GM23338 (cell line): Measurements from ENCODE around the gene EPHA6. TPM values are rescaled to one million over a fixed set of nuclear protein-coding genes. Genes with fewer than 3 reads are reported as not detected.

ENCODE experiments used
- ATAC-seq: fragments of 200-7000 bp; cut with Tn5 transposase; 3 replicates; pipeline ENCODE4 v1.9.1; 2020
- DNase-seq: peaks from one replicate; pipeline ENCODE4 v3.0.0-alpha.2; 2015; ENCODE audit warnings: low spot score
- H2AFZ ChIP-seq: fragments of 200-600 bp; sonication (generic); 2 replicates; pipeline ENCODE4 v1.8.0; 2016; ENCODE audit warnings: antibody characterized with exemption, mild to moderate bottlenecking, moderate library complexity
- H3F3A ChIP-seq: fragments of 200-600 bp; sonication (generic); replicated peaks from 2 replicates; pipeline ENCODE4 v1.8.0; 2017; ENCODE audit warnings: antibody characterized with exemption, mixed run types, low read depth
- H3K27ac ChIP-seq: fragments of 200-600 bp; sonication (generic); 2 replicates; pipeline ENCODE4 v1.6.1; 2016; ENCODE audit warnings: low read depth
- H3K27me3 ChIP-seq: fragments of 200-600 bp; sonication (generic); 2 replicates; pipeline ENCODE4 v1.8.0; 2016; ENCODE audit warnings: mild to moderate bottlenecking, mixed run types, moderate library complexity; ENCODE audit not compliant: insufficient read depth
- H3K36me3 ChIP-seq: fragments of 200-600 bp; sonication (generic); 2 replicates; pipeline ENCODE4 v1.8.0; 2016; ENCODE audit warnings: mild to moderate bottlenecking; ENCODE audit not compliant: insufficient read depth
- H3K4me1 ChIP-seq: fragments of 200-600 bp; sonication (generic); 2 replicates; pipeline ENCODE4 v1.8.0; 2016; ENCODE audit warnings: mild to moderate bottlenecking, moderate library complexity; ENCODE audit not compliant: insufficient read depth
- H3K4me2 ChIP-seq: fragments of 200-600 bp; sonication (generic); 2 replicates; pipeline ENCODE4 v1.7.1; 2017; ENCODE audit warnings: mixed run types
- H3K4me3 ChIP-seq: fragments of 200-600 bp; sonication (generic); 2 replicates; pipeline ENCODE4 v1.6.1; 2016; ENCODE audit warnings: mixed run types
- H3K79me2 ChIP-seq: fragments of 200-600 bp; sonication (generic); replicated peaks from 2 replicates; pipeline ENCODE4 v1.8.0; 2017; ENCODE audit warnings: mild to moderate bottlenecking; ENCODE audit not compliant: insufficient read depth
- H3K9me2 ChIP-seq: fragments of 200-600 bp; sonication (generic); 2 replicates; pipeline ENCODE4 v1.8.0; 2017; ENCODE audit not compliant: insufficient read depth
- H4K20me1 ChIP-seq: fragments of 200-600 bp; sonication (generic); replicated peaks from 2 replicates; pipeline ENCODE4 v1.8.0; 2017; ENCODE audit warnings: mild to moderate bottlenecking; ENCODE audit not compliant: insufficient read depth
- H3K27ac Mint-ChIP-seq: 2 replicates; pipeline ENCODE4 v1.8.0; 2020; ENCODE audit warnings: inconsistent platforms, mild to moderate bottlenecking, moderate library complexity, mixed read lengths
- H3K27me3 Mint-ChIP-seq: 3 replicates; pipeline ENCODE4 v1.8.0; 2022; ENCODE audit warnings: low read depth, mild to moderate bottlenecking, moderate library complexity, mixed read lengths, inconsistent platforms; ENCODE audit not compliant: insufficient read depth, poor library complexity
- H3K36me3 Mint-ChIP-seq: 3 replicates; pipeline ENCODE4 v1.8.0; 2021; ENCODE audit warnings: low read depth, mild to moderate bottlenecking, inconsistent platforms, moderate library complexity, mixed read lengths
- H3K4me1 Mint-ChIP-seq: 3 replicates; pipeline ENCODE4 v1.8.0; 2020; ENCODE audit warnings: mild to moderate bottlenecking, inconsistent platforms, mixed read lengths
- H3K4me3 Mint-ChIP-seq: 3 replicates; pipeline ENCODE4 v1.8.0; 2021; ENCODE audit warnings: moderate library complexity, mild to moderate bottlenecking, inconsistent platforms, mixed read lengths
- H3K9me3 Mint-ChIP-seq: 3 replicates; pipeline ENCODE4 v1.8.0; 2020; ENCODE audit warnings: moderate library complexity, mild to moderate bottlenecking, inconsistent platforms, mixed read lengths
- CREB1 ChIP-seq: fragments of 250-450 bp; sonication (Bioruptor Pico); IDR thresholded peaks from 2 replicates; pipeline ENCODE4 v1.5.0; 2020; ENCODE audit warnings: low read depth, mild to moderate bottlenecking, moderate library complexity
- EZH2 ChIP-seq: fragments of 200-600 bp; sonication (generic); IDR thresholded peaks from one replicate; pipeline ENCODE4 v1.8.0; 2017; ENCODE audit warnings: antibody characterized with exemption, mild to moderate bottlenecking, low read depth; ENCODE audit not compliant: unreplicated experiment
- EZH2phosphoT487 ChIP-seq: fragments of 200-600 bp; sonication (generic); IDR thresholded peaks from one replicate; pipeline ENCODE4 v1.8.1; 2018; ENCODE audit warnings: antibody characterized with exemption; ENCODE audit not compliant: unreplicated experiment
- JUNB ChIP-seq: IDR thresholded peaks from one replicate; pipeline ENCODE4 v1.6.1; 2016; ENCODE audit warnings: antibody characterized with exemption; ENCODE audit not compliant: unreplicated experiment
- NANOG ChIP-seq: IDR thresholded peaks from 2 replicates; pipeline ENCODE4 v1.6.1; 2016; ENCODE audit warnings: antibody characterized with exemption, borderline replicate concordance
- STAT1 ChIP-seq: IDR thresholded peaks from one replicate; pipeline ENCODE4 v1.6.1; 2016; ENCODE audit warnings: antibody characterized with exemption; ENCODE audit not compliant: unreplicated experiment
- ZNF114 ChIP-seq: fragments of 250-450 bp; sonication (Bioruptor Pico); IDR thresholded peaks from 2 replicates; pipeline ENCODE4 v1.5.0; 2020; ENCODE audit warnings: mild to moderate bottlenecking, moderate library complexity
- polyA plus RNA-seq: library from polyadenylated mRNA; unstranded; fragments of >200 nt; fragmentation: Nextera tagmentation; extraction: Ambion mirVana; gene quantifications from 2 replicates; pipeline ENCODE4 v1.2.1, GENCODE V29; 2016
- total RNA-seq: library from RNA; depleted of rRNA; stranded (reverse); fragments of >200 nt; shearing (Covaris generic); gene quantifications from 2 replicates; pipeline ENCODE4 v1.2.3, GENCODE V29; 2014
- TF ChIP-seq, protein P1 (sequence below): fragments of 250-450 bp; sonication (Bioruptor Pico); IDR thresholded peaks from 2 replicates; pipeline ENCODE4 v1.5.0; 2020; ENCODE audit warnings: mild to moderate bottlenecking, moderate library complexity
- TF ChIP-seq, protein P2 (sequence below): IDR thresholded peaks from one replicate; pipeline ENCODE4 v1.6.1; 2018; ENCODE audit warnings: antibody characterized with exemption; ENCODE audit not compliant: unreplicated experiment
- TF ChIP-seq, protein P3 (sequence below): IDR thresholded peaks from 2 replicates; pipeline ENCODE4 v1.6.1; 2016; ENCODE audit warnings: antibody characterized with exemption
- TF ChIP-seq, protein P4 (sequence below), 2 experiments: fragments of 200-600 bp in 1 of 2; sonication (generic) in 1 of 2; conservative IDR thresholded peaks; 2 replicates each; pipeline versions ENCODE4 v1.5.1 to v1.6.1; 2016 to 2017; ENCODE audit warnings: antibody characterized with exemption in 2 of 2, low read depth in 2 of 2, mild to moderate bottlenecking in 2 of 2, moderate library complexity in 1 of 2

The EPHA6 gene
- total and polyA plus RNA-seq, 2 experiments from 2014 or later: 0.37 to 2.6 TPM

DNA sequence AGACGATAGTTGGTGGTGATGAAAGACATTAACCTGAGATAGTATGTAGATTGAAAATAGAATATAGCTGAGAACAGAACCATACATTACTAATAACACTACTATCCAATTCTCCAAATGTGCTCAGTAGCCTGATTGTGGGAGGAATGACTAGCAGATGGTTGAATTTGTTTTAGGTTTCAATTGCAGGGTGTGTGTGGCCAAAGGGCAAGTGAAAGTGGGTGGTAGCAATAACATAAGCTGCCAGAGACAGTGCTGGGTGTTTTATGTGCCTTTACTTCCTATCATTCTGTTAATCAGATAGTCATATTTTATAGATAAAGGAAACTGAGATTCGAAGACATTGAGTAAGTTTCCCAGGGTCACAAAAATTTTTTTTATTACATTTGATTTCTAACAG, 700.7 kb downstream of the EPHA6 start:
- Histone ChIP-seq H3K4me2 (no peak overlapping the region), H3K27me3 (no peaks in the 10 kb centered on the region), H3K36me3 (no peaks in the 10 kb centered on the region), H3K27ac (no peak overlapping the region), H2AFZ (no peak overlapping the region), H3K4me3 (no peak overlapping the region), H3K79me2 (no peaks in the 10 kb centered on the region), H3K4me1 (no peaks in the 10 kb centered on the region), H4K20me1 (no peaks in the 10 kb centered on the region), H3F3A (no peaks in the 10 kb centered on the region), H3K9me2 (peaks cover 9% of the 10 kb centered on the region; the same call in 1 of the 2 replicates)
- no peak overlapping the region for H3K4me3 Mint-ChIP-seq
- H3K9me3 Mint-ChIP-seq: no peaks in the 10 kb centered on the region; the same call in 1 of the 3 replicates
- H3K27ac Mint-ChIP-seq: no peak overlapping the region
- no peaks in the 10 kb centered on the region for H3K36me3 Mint-ChIP-seq
- no peak for DNase-seq
- no peaks in the 10 kb centered on the region for H3K27me3 Mint-ChIP-seq
- H3K4me1 Mint-ChIP-seq: no peaks in the 10 kb centered on the region
- TF ChIP-seq ZNF114 (no peak), EZH2phosphoT487 (no peak), JUNB (no peak), EZH2 (no peak), NANOG (no peak), CREB1 (CRISPR knock-in tag) (no peak), STAT1 (no peak)
- TF ChIP-seq, protein P1, sequence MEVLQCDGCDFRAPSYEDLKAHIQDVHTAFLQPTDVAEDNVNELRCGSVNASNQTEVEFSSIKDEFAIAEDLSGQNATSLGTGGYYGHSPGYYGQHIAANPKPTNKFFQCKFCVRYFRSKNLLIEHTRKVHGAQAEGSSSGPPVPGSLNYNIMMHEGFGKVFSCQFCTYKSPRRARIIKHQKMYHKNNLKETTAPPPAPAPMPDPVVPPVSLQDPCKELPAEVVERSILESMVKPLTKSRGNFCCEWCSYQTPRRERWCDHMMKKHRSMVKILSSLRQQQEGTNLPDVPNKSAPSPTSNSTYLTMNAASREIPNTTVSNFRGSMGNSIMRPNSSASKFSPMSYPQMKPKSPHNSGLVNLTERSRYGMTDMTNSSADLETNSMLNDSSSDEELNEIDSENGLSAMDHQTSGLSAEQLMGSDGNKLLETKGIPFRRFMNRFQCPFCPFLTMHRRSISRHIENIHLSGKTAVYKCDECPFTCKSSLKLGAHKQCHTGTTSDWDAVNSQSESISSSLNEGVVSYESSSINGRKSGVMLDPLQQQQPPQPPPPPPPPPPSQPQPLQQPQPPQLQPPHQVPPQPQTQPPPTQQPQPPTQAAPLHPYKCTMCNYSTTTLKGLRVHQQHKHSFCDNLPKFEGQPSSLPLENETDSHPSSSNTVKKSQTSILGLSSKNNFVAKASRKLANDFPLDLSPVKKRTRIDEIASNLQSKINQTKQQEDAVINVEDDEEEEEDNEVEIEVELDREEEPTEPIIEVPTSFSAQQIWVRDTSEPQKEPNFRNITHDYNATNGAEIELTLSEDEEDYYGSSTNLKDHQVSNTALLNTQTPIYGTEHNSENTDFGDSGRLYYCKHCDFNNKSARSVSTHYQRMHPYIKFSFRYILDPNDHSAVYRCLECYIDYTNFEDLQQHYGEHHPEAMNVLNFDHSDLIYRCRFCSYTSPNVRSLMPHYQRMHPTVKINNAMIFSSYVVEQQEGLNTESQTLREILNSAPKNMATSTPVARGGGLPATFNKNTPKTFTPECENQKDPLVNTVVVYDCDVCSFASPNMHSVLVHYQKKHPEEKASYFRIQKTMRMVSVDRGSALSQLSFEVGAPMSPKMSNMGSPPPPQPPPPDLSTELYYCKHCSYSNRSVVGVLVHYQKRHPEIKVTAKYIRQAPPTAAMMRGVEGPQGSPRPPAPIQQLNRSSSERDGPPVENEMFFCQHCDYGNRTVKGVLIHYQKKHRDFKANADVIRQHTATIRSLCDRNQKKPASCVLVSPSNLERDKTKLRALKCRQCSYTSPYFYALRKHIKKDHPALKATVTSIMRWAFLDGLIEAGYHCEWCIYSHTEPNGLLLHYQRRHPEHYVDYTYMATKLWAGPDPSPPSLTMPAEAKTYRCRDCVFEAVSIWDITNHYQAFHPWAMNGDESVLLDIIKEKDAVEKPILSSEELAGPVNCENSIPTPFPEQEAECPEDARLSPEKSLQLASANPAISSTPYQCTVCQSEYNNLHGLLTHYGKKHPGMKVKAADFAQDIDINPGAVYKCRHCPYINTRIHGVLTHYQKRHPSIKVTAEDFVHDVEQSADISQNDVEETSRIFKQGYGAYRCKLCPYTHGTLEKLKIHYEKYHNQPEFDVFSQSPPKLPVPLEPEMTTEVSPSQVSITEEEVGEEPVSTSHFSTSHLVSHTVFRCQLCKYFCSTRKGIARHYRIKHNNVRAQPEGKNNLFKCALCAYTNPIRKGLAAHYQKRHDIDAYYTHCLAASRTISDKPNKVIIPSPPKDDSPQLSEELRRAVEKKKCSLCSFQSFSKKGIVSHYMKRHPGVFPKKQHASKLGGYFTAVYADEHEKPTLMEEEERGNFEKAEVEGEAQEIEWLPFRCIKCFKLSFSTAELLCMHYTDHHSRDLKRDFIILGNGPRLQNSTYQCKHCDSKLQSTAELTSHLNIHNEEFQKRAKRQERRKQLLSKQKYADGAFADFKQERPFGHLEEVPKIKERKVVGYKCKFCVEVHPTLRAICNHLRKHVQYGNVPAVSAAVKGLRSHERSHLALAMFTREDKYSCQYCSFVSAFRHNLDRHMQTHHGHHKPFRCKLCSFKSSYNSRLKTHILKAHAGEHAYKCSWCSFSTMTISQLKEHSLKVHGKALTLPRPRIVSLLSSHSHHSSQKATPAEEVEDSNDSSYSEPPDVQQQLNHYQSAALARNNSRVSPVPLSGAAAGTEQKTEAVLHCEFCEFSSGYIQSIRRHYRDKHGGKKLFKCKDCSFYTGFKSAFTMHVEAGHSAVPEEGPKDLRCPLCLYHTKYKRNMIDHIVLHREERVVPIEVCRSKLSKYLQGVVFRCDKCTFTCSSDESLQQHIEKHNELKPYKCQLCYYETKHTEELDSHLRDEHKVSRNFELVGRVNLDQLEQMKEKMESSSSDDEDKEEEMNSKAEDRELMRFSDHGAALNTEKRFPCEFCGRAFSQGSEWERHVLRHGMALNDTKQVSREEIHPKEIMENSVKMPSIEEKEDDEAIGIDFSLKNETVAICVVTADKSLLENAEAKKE (CRISPR knock-in tag): no peak
- TF ChIP-seq, protein P2, sequence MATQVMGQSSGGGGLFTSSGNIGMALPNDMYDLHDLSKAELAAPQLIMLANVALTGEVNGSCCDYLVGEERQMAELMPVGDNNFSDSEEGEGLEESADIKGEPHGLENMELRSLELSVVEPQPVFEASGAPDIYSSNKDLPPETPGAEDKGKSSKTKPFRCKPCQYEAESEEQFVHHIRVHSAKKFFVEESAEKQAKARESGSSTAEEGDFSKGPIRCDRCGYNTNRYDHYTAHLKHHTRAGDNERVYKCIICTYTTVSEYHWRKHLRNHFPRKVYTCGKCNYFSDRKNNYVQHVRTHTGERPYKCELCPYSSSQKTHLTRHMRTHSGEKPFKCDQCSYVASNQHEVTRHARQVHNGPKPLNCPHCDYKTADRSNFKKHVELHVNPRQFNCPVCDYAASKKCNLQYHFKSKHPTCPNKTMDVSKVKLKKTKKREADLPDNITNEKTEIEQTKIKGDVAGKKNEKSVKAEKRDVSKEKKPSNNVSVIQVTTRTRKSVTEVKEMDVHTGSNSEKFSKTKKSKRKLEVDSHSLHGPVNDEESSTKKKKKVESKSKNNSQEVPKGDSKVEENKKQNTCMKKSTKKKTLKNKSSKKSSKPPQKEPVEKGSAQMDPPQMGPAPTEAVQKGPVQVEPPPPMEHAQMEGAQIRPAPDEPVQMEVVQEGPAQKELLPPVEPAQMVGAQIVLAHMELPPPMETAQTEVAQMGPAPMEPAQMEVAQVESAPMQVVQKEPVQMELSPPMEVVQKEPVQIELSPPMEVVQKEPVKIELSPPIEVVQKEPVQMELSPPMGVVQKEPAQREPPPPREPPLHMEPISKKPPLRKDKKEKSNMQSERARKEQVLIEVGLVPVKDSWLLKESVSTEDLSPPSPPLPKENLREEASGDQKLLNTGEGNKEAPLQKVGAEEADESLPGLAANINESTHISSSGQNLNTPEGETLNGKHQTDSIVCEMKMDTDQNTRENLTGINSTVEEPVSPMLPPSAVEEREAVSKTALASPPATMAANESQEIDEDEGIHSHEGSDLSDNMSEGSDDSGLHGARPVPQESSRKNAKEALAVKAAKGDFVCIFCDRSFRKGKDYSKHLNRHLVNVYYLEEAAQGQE: no peak
- TF ChIP-seq, protein P3, sequence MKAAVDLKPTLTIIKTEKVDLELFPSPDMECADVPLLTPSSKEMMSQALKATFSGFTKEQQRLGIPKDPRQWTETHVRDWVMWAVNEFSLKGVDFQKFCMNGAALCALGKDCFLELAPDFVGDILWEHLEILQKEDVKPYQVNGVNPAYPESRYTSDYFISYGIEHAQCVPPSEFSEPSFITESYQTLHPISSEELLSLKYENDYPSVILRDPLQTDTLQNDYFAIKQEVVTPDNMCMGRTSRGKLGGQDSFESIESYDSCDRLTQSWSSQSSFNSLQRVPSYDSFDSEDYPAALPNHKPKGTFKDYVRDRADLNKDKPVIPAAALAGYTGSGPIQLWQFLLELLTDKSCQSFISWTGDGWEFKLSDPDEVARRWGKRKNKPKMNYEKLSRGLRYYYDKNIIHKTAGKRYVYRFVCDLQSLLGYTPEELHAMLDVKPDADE: no peak
- TF ChIP-seq, protein P4, sequence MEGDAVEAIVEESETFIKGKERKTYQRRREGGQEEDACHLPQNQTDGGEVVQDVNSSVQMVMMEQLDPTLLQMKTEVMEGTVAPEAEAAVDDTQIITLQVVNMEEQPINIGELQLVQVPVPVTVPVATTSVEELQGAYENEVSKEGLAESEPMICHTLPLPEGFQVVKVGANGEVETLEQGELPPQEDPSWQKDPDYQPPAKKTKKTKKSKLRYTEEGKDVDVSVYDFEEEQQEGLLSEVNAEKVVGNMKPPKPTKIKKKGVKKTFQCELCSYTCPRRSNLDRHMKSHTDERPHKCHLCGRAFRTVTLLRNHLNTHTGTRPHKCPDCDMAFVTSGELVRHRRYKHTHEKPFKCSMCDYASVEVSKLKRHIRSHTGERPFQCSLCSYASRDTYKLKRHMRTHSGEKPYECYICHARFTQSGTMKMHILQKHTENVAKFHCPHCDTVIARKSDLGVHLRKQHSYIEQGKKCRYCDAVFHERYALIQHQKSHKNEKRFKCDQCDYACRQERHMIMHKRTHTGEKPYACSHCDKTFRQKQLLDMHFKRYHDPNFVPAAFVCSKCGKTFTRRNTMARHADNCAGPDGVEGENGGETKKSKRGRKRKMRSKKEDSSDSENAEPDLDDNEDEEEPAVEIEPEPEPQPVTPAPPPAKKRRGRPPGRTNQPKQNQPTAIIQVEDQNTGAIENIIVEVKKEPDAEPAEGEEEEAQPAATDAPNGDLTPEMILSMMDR (conservative IDR thresholded peaks at IDR 0.05; ENCODE audit: low read depth in 2 of 2): no peak
- ATAC-seq: no peak
